ENCODE data around the gene RFX8.
"Not testable (repeated sequence)": the region's sequence is repeated elsewhere in the genome, so short reads cannot be mapped to it uniquely, and the experiment has no call there.

RFX8 gene

GRCh38 chr2:101355401-101356054 is 119.4 kb downstream of the RFX8 start:
- Histone ChIP-seq H3K27me3 (ENCODE audit: control insufficient read depth, insufficient read depth, low read length) (no peaks in the 10 kb centered on the region), H3K36me3 (ENCODE audit: control insufficient read depth, insufficient read depth, low read length) (no peaks in the 10 kb centered on the region)

GRCh38 chr2:101354420-101355311 is 120.2 kb downstream of the RFX8 start:
- no peaks in the 10 kb centered on the region for H3K27me3 ChIP-seq (ENCODE audit: control insufficient read depth, insufficient read depth, low read length)
- no peaks in the 10 kb centered on the region for H3K4me1 ChIP-seq
- H3K27ac ChIP-seq, result no peak overlapping the region
- no peaks in the 10 kb centered on the region for H3K79me2 ChIP-seq
- H3K4me3 ChIP-seq (ENCODE audit: low read depth, low read length), result no peak overlapping the region
- H3K9ac ChIP-seq, result no peak overlapping the region
- H3K4me2 ChIP-seq (ENCODE audit: low read length), result no peak overlapping the region
- H3K9me3 ChIP-seq (ENCODE audit: control insufficient read depth, low read length), result no peaks in the 10 kb centered on the region
- no peak for TF ChIP-seq CTCF (IDR thresholded peaks at IDR 0.05)
- no peaks in the 10 kb centered on the region for H3K36me3 ChIP-seq (ENCODE audit: control insufficient read depth, insufficient read depth, low read length)
- no peak overlapping the region for H2AFZ ChIP-seq

More at GRCh38 chr2:101355401-101356054, 119.4 kb downstream of the RFX8 start:
- Histone ChIP-seq H3K9ac (no peak overlapping the region), H3K4me1 (no peaks in the 10 kb centered on the region), H2AFZ (no peak overlapping the region), H3K27ac (no peak overlapping the region), H3K9me3 (ENCODE audit: control insufficient read depth, low read length) (no peaks in the 10 kb centered on the region), H3K4me2 (ENCODE audit: low read length) (no peak overlapping the region), H3K4me3 (ENCODE audit: low read depth, low read length) (no peak overlapping the region), H3K79me2 (no peaks in the 10 kb centered on the region)
- TF ChIP-seq CTCF (IDR thresholded peaks at IDR 0.05), result no peak

- not testable (repeated sequence) for H3K4me1 ChIP-seq; H3K4me3 ChIP-seq (ENCODE audit: low read depth, low read length); H3K4me2 ChIP-seq (ENCODE audit: low read length); H3K9me3 ChIP-seq (ENCODE audit: control insufficient read depth, low read length); H3K36me3 ChIP-seq (ENCODE audit: control insufficient read depth, insufficient read depth, low read length); H2AFZ ChIP-seq; H3K9ac ChIP-seq; H3K79me2 ChIP-seq; H3K27me3 ChIP-seq (ENCODE audit: control insufficient read depth, insufficient read depth, low read length); H3K27ac ChIP-seq
These were observed 122.3 kb downstream of the RFX8 start for GRCh38 chr2:101352631-101353030.

- Histone ChIP-seq H3K4me3 (ENCODE audit: low read depth, low read length) (no peak overlapping the region), H3K27me3 (ENCODE audit: control insufficient read depth, insufficient read depth, low read length) (no peaks in the 10 kb centered on the region), H3K9ac (no peak overlapping the region), H3K36me3 (ENCODE audit: control insufficient read depth, insufficient read depth, low read length) (no peaks in the 10 kb centered on the region), H3K4me2 (ENCODE audit: low read length) (no peak overlapping the region), H3K27ac (no peak overlapping the region), H2AFZ (no peak overlapping the region), H3K4me1 (no peaks in the 10 kb centered on the region), H3K79me2 (no peaks in the 10 kb centered on the region), H3K9me3 (ENCODE audit: control insufficient read depth, low read length) (no peaks in the 10 kb centered on the region)
- no peak for TF ChIP-seq CTCF (IDR thresholded peaks at IDR 0.05)
These were observed 123.7 kb downstream of the RFX8 start for GRCh38 chr2:101351207-101351606.

- Histone ChIP-seq H3K4me3 (ENCODE audit: low read depth, low read length) (no peak overlapping the region), H3K4me1 (no peaks in the 10 kb centered on the region), H3K79me2 (no peaks in the 10 kb centered on the region), H3K36me3 (ENCODE audit: control insufficient read depth, insufficient read depth, low read length) (no peaks in the 10 kb centered on the region), H2AFZ (no peak overlapping the region), H3K27me3 (ENCODE audit: control insufficient read depth, insufficient read depth, low read length) (no peaks in the 10 kb centered on the region), H3K9me3 (ENCODE audit: control insufficient read depth, low read length) (no peaks in the 10 kb centered on the region), H3K27ac (no peak overlapping the region), H3K4me2 (ENCODE audit: low read length) (no peak overlapping the region), H3K9ac (no peak overlapping the region)
- no peak for TF ChIP-seq CTCF (IDR thresholded peaks at IDR 0.05)
These were observed 124.8 kb downstream of the RFX8 start for GRCh38 chr2:101349893-101350662.

Measured in parathyroid adenoma (tissue), 2 donors.